Measurements from ENCODE around the gene MYO9B.
"Not testable (repeated sequence)": the region's sequence is repeated elsewhere in the genome, so short reads cannot be mapped to it uniquely, and the experiment has no call there.

MYO9B gene

GRCh38 chr19:17114414-17114831, 38.8 kb downstream of the MYO9B start:
- peak; percentile 73 for DNase-seq (ENCODE audit: low read depth, low spot score)

DNA sequence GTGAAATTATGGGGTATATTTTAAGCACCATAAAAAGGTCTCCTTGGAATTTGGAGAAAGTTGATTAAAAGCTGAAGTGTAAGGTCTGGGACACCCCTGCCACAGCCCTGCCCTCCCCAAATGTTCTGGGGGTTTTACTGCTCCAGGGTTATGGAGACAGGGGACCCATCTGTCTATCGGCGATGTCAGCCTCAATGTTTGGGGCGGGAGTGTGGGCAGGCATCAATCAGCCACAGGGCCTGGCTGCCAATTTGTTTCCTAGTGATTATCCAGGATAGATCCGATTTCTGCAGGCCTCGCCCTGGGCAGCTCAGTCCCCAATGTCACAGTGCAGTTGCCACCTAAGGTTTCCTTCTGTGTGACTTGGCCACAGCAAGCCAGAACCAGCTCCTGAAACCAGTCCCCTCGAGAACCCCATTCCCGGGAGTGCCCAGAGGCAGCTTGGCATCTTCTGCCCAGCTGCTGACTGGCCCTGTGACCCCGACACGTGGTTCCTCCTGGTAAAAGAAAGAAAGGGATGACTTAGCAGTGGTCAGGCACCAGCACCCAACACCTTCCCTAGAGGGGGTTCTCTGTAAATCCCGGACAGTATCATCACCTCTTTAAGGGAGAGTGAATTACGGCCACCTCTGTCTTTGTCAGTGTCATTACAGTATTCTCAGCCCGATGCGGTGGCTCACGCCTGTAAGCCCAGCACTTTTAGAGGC, 41.6 kb downstream of the MYO9B start:
- DNase-seq (ENCODE audit: low read depth, low spot score), result no peak

- DNase-seq (ENCODE audit: low read depth, low spot score), result no peak
Measured at GRCh38 chr19:17118957-17119356, 43.4 kb downstream of the MYO9B start.

DNA sequence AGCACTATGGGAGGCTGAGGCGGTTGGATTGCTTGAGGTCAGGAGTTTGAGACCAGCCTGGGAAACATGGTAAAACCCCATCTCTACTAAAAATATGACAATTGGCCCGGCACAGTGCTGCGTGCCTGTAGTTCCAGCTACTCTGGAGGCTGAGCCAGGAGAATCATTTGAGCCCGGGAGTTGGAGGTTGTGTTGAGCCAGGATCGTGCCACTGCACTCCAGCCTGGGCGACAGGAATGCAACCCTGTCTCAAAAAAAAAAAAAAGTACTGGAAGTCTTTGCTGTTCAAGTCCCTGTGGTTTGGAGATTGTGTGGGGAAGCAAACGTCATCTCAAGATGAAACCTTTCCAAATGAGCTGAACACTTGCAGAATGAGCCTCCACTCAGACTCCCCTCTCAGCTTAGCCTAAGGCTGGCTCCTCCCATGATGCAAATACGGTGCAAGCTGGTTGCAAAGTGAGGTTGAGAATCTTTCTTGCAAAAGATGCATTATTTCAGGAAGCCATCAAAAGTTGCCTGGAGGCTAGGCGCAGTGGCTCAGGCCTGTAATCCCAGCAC, 46.2 kb downstream of the MYO9B start:
- no peak for DNase-seq (ENCODE audit: low read depth, low spot score)

- DNase-seq (ENCODE audit: low read depth, low spot score), result no peak
Measured at GRCh38 chr19:17123041-17123440, 47.5 kb downstream of the MYO9B start.

DNA sequence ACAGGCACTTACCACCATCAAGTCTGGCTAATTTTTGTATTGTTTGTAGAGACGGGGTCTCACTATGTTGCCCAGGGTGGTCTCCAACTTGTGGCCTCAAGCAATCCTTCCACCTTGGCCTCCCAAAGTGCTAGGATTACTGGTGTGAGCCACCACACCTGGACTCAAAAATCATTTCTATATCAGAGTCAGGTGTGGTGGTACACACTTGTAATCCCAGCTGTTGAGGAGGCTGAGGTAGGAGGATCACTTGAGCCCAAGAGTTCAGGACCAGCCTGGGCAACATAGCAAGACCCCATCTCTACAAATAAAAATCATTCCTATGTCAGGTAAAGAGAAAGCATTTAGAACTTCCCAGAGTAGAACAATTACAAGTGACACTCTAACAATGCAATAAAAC, 48.4 kb downstream of the MYO9B start:
- no peak for DNase-seq (ENCODE audit: low read depth, low spot score)

DNA sequence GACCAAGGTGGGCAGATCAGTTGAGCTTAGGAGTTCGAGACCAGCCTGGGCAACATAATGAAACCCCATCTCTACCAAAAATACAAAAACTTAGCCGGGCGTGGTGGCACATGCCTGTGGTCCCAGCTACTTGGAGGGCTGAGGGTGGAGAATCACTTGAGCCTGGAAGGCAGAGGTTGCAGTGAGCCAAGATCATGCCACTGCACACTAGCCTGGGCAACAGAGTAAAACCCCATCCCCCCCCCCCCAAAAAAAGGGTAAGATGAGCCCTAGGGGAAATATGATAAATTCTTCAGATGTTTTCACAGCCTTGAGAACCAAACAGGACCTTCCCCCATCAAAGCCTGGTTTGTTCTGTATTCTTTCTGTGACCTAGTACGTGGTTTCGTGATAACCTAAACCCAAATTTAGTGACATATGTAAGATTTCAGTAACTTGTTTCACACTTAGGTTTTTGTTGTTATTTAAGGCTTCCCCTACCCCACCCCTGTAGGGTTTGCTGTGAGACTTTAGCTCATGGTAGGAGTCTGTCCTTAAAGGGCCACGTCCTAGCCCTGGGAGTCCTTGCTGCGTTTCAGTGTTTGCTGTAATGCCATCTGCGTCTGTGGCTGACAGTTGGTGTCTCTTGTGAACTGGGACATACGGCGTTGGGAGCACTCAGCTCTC, 49.6 kb downstream of the MYO9B start:
- DNase-seq (ENCODE audit: low read depth, low spot score), result no peak

GRCh38 chr19:17125728-17126677, 50.4 kb downstream of the MYO9B start:
- DNase-seq (ENCODE audit: low read depth, low spot score), result no peak

GRCh38 chr19:17127671-17128070, 52.1 kb downstream of the MYO9B start:
- no peak for DNase-seq (ENCODE audit: low read depth, low spot score)

DNA sequence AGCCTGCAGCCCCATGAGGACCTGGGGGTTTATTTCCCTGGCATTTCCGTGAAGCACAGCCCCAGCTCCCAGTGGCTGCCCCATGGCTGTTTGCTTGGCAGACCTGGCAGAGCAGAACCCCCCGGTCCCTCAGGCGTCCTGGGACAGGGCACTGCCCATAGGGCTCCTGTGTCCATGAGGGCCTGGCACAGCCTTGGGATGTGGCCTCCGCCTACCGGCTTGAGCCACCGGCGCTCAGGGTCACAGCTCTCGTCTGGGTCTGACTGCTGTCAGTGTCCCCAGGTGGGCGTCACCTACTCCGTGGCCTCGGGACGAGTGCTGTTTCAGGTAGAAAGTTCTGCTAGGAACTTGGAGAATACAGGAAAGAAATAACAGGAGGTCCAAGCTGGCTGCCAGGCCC, 52.8 kb downstream of the MYO9B start:
- DNase-seq (ENCODE audit: low read depth, low spot score), result no peak

DNA sequence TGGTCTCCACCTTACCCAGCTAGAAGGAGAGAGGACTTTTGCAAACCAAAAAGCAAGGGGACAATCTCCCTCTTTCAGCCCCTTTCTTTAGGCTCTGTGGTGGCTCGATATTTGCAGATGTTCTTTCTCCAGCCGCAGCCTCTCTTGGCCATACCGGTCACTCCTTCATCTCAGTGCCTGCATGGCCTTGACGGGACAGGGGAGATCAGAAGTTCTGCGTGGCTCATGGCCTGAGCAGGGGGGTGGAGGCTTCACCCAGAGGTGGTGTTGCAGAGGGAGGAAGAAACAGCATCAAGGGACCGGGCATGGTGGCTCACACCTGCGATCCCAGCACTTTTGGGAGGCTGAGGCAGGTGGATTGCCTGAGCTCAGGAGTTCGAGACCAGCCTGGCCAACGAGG, 53.2 kb downstream of the MYO9B start:
- DNase-seq (ENCODE audit: low read depth, low spot score), result no peak

GRCh38 chr19:17129377-17129776, 53.8 kb downstream of the MYO9B start:
- no peak for DNase-seq (ENCODE audit: low read depth, low spot score)

- peak; percentile 96 for DNase-seq (ENCODE audit: low read depth, low spot score)
Measured at GRCh38 chr19:17135001-17135853, 59.6 kb downstream of the MYO9B start.

DNA sequence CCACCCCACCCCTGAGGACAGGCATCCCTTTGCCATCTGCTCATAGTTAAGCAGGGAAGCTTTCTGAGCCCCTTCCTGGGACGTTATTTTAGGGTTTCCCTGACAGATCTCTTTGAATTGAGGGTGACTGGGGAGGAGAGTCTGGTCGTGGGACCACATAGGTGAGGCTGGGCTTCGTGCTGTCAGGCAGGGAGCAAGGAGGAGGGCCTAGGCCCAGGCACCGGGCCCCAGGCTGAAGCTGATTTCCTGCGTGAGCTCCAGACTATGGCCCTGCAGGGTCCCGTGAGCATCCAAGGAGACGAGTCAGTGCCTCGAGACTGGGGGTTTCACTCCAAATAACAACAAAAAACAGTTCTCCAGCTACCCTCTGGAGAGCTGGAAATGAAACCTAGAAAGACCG, 60.4 kb downstream of the MYO9B start:
- DNase-seq (ENCODE audit: low read depth, low spot score), result no peak

DNA sequence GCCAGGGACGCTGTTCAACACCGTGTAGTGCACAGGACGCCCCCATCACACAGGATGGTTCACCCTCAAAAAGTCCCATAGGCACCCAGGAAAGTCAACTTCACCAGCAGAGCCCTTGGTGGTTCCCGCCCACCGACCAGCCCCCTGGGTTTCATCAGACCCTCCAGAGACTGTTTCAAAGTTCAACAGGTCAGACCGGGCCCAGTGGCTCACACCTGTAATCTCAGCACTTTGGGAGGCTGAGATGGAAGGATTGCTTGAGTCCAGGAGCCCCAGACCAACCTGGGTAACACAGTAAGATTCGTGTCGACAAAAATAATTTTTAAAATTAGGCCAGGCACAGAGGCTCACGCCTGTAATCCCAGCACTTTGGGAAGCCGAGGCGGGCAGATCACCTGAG, 61.0 kb downstream of the MYO9B start:
- no peak for DNase-seq (ENCODE audit: low read depth, low spot score)

DNA sequence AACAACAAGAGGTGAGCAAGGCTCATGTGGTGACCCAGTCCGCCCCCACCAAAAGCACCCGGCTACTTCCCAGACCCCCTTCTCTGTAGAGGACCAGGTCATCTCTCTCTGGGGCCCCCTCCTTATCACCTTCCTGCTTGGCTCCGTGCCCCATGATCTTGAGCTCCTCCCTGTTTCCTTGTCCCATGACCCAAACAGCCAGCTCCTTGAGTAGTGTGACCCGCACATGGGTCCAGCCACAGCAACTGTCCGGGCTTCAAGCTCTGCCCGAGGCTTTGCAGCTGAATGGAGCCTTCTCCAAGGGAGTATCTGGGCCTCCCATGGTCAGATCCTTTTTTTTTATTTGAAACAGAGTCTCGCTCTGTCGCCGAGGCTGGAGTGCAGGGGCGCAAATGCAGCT, 61.8 kb downstream of the MYO9B start:
- DNase-seq (ENCODE audit: low read depth, low spot score), result no peak

DNA sequence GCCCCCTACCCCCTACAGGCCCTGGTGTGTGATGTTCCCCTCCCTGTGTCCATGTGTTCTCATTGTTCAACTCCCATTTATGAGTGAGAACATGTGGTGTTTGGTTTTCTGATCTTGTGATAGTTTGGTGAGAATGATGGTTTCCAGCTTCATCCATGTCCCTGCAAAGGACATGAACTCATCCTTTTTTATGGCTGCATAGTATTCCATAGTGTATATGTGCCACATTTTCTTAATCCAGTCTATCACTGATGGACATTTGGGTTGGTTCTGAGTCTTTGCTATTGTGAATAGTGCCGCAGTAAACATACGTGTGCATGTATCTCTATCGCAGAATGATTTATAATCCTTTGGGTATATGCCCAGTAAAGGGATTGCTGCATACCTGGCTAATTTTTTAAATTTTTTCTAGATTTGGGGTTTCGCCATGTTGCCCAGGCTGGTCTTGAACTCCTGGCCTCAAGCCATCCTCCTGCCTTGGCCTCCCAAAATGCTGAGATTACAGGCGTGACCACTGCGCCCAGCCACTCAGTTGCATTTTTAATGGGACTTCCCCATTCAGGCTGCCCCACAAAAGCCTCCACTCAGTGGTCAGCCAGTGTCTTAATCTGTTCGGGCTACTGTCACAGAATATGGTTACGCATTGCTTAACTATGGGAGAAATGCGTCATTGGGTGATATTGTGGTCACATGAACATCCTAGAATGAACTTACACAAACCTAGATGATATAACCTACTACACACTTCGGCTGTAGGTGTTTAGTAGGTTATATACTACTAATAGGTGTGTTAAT, 62.7 kb downstream of the MYO9B start:
- not testable (repeated sequence) for DNase-seq (ENCODE audit: low read depth, low spot score)

DNA sequence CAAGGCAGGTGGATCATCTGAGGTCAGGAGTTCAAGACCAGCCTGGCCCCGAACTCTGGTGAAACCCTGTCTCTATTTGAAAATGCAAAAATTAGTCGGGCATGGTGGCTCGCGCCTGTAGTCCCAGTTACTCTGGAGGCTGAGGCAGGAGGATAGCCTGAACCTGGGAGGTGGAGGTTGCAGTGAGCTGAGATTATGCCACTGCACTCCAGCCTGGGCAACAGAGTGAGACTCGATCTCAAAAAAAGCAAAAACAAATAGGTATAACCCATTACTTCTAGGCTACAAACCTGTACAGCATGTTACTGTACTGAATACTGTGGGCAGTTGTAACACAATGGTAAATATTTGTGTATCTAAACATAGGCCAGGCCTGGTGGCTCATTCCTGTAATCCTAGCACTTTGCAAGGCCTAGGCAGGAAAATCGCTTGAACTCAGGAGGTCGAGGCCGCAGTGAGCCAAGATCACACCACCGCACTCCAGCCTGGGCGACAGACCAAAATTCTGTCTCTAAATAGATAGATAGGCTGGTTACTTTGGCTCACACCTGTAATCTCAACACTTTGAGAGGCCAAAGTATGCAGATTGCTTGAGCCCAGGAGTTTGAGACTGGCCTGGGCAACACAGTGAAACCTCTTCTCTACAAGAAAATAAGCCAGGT, 63.5 kb downstream of the MYO9B start:
- DNase-seq (ENCODE audit: low read depth, low spot score), result no peak

DNA sequence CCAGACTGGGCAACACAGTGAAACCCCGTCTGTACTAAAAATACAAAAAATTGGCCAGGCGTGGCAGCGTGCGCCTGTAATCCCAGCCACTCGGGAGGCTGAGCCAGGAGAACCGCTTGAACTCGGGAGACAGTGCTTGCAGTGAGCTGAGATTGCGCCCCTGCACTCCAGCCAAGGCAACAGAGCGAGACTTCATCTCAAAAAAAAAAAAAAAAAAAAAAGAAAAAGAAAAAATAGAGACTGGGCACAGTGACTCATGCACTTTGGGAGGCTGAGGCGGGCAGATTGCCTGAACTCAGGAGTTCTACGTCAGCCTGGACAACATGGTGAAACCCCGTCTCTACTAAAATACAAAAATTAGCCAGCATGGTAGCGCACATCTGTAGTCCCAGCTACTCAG, 69.2 kb downstream of the MYO9B start:
- not testable (repeated sequence) for DNase-seq (ENCODE audit: low read depth, low spot score)

Measured in iPS DF 19.7 (cell line).